GM13977 (cell line): Measurements from ENCODE around the gene C20orf204.

Source experiments
- DNase-seq: peaks from one replicate; pipeline ENCODE4 v3.0.0; 2012; ENCODE audit warnings: low spot score
- in situ Hi-C: fragments of 300-500 bp; cut with MboI; formaldehyde crosslinking; loops from one replicate; pipeline ENCODE4 v1.12.0; 2022; ENCODE audit warnings: low sequenced_read_pairs, low pct_unique_long_range_greater_than_20kb, mixed read lengths, inconsistent platforms; ENCODE audit not compliant: unreplicated experiment
- TF ChIP-seq, protein P1 (sequence below): IDR thresholded peaks from 2 replicates; pipeline ENCODE4 v1.5.1; 2012; ENCODE audit warnings: mild to moderate bottlenecking, control low read depth; ENCODE audit not compliant: insufficient read depth; ENCODE audit errors: extremely low read depth, missing control alignments

C20orf204 gene

DNA sequence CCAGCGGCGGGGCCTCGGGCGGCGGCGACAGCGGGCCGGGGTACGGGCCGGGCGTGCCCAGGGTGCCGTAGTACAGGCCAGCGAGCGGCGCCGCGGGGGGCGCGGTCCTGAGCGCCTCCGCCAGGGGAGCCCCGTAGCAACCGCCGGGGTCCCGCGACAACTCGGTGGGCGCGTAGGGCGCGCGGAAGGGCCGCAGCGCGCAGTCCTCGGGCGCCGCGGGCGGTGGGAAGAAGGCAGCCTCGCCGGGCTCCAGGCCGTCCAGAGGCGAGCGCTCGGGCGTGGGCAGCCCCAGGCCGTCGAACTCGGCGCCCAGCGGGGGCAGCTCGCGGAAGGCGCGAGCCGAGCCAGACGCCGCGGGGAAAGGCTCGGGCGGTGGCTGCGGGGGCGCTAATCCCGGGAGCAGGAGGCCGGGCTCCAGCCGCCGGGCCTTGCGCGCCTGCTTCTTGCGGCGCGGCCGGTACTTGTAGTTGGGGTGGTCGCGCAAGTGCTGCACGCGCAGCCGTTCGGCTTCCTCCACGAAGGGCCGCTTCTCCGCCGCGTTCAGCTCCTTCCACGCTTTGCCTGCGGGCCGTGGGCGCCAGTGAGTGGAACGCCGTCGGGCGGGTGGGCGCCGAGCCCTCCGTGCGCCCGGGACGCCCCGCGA lies 12.5 kb downstream of the C20orf204 start:
- DNase-seq, result no peak
- TF ChIP-seq, protein P1, sequence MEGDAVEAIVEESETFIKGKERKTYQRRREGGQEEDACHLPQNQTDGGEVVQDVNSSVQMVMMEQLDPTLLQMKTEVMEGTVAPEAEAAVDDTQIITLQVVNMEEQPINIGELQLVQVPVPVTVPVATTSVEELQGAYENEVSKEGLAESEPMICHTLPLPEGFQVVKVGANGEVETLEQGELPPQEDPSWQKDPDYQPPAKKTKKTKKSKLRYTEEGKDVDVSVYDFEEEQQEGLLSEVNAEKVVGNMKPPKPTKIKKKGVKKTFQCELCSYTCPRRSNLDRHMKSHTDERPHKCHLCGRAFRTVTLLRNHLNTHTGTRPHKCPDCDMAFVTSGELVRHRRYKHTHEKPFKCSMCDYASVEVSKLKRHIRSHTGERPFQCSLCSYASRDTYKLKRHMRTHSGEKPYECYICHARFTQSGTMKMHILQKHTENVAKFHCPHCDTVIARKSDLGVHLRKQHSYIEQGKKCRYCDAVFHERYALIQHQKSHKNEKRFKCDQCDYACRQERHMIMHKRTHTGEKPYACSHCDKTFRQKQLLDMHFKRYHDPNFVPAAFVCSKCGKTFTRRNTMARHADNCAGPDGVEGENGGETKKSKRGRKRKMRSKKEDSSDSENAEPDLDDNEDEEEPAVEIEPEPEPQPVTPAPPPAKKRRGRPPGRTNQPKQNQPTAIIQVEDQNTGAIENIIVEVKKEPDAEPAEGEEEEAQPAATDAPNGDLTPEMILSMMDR, result no peak
- in situ Hi-C loops, result no loop called here

DNA sequence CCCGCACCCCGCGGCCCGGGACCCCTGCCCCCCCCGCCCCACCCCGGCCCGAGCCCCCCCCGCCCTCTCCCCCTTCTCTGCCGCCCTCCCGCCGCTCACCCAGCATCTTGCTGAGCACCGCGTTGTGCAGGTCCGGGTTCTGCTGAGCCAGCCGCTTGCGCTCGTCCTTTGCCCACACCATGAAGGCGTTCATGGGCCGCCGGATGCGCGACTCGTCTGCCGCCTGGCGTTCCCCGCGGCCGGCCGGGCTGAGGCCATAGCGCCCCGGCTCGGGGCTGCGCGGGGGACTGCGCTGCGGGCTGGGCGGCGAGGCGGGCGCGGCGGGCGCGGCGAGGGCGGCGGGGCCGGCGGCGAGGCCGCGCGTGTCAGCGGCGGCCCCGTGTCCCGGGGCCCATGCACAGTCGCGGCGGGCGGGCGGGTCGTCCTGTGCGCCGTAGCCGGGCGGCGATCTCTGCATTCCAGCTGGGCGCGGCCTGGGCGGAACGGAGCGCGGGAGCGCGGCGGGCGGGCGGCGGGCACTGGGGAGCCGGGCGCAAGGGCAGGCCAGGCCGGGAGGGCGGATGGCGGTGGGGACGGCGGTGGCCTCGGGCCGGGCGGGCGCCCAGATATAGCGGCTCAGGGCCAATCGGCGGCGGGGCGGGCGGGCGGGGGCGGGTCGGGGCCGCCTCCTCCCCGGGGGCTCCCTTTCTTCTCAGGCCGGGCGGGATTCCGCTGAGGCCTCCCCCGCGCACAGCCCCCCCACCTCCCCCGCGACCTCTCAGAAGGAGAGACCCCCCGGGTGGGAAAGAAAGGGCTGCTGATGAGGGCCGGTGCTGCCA lies 13.3 kb downstream of the C20orf204 start, which contains the start of gene SOX18:
SOX18 (minus strand) TSS at position 580 of the 818 bp plus-strand sequence; CDS start at position 457, 123 bp downstream.
- DNase-seq, result peak; percentile 74
- in situ Hi-C loops, result no loop called here

DNA sequence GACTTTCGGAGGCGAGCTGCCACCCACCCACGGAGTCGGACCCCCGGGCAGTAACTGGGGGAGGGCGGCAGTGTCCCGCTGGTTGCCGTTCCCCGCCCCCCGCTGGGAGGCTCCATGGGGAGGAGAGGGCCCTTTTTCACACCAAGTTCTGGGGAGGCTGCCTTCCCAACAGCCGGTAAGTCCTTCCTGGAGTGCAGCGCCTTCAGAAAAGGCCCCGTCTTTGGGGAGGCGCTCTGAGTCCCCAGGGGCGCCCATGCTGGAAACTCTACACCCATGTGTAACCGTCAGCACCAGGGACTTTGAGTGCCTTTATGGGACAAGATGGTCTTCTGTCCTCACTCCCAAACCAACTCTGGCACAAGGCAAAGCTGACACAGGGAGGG lies 13.9 kb downstream of the C20orf204 start:
- no peak for DNase-seq
- TF ChIP-seq, protein P1, result no peak
- in situ Hi-C loops, result no loop called here

More for the DNA sequence above, 13.3 kb downstream of the C20orf204 start, which contains the start of gene SOX18:
- TF ChIP-seq, protein P1, result no peak

DNA sequence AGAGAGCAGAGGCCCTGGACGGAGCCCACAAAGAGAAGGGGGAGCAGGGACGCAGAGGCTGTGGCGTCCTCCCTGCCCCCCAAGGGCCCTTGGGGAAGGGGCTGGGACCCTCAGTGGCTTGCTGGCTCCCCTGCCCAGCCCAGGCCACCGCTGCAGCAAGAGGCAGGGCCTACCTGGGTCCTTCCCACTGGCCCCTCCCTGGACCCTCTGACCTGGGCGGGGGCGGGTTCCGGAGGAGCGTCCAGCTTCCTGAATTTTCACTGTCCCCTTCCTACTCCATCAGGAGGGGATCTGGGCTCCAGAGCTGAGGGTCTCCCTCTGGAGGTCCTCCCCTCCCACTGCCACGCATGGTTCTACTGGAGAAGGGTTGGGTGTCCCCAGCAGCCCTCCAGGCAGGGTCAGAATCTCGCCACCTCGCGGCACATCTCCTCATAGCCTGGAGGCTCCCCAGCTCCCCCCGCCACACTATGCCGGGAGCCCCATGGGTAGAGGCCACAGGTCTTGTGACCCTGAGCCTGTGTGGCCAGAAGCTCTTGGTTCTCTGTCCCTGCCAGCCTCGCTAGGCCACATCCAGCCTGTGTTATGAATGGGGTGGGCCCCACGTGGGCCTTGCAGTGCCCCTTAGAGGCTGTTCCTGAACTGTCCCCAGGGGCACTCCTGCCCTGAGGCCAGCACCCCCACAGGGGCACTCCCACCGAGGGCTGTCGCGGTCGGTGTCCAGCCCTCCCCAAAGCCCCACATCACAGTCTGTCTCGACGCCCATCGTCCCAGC lies 14.5 kb downstream of the C20orf204 start:
- TF ChIP-seq, protein P1, result peak; percentile 14
- DNase-seq, result no peak
- in situ Hi-C loops, result no loop called here

DNA sequence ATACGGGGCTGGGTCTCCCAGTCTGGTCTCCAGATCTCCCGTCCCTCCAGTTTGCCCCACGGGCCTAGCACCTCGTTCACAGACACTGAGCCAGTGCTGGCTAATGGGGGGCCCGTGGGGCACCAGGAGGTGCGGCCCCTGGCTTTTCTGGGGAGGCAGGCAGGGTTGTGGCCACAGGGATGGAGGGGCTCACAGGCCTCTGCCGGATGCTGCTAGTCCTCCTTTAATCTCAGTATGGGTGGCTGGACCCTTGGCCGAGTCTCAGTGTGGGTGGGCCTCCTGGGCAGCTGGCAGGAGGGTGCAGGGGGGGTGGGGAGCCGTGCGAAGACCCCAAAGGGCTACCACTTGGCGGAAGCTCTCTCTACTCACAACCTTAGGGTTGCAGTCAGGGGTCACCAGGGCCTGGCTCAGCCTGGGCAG lies 15.1 kb downstream of the C20orf204 start:
- in situ Hi-C loops, result no loop called here
- no peak for DNase-seq
- TF ChIP-seq, protein P1, result no peak

DNA sequence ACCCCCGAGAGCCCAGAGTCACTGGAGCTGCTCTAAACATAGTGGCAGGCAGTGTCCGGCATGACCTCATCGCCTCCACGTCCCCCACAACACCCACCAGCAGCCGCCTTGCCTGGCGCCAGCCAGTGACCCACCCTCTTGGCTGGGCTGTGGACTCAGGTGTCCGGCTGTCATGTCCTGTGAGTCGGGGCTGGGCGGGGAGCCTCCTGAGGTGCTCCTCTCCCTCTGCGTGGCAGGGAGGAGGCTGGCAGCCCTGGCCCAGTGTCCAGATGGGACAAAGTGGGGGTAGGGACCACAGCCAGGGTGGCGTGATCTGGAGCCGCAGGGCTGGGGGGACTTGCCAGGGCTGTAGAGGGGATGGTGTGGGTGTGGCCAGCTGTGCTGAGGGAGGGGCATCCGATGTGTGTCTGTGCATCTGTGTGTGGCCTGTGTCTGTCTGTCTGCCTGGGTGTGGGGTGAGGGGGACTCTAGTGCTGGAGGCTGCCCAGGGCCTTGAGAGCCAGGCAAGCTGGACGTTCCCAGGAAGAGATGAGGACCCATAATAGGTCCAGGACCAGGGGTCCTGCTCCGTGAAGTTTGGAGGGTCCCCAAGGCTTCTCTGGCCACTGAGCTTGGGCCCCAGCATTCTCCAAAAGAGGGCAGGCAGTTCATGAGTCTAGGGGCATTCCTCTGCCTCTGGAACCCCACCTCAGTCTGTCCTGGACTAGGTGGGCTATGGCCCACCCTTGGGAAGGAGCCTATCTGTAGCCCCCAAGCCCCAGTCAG lies 15.8 kb downstream of the C20orf204 start:
- in situ Hi-C loops, result no loop called here
- no peak for DNase-seq
- TF ChIP-seq, protein P1, result no peak
